ENCODE measurements around the gene KNCN. TPM values are rescaled to one million over a fixed set of nuclear protein-coding genes. Genes with fewer than 3 reads are reported as not detected.

KNCN gene
- total RNA-seq, 1 experiment from 2014 or later = not detected

DNA sequence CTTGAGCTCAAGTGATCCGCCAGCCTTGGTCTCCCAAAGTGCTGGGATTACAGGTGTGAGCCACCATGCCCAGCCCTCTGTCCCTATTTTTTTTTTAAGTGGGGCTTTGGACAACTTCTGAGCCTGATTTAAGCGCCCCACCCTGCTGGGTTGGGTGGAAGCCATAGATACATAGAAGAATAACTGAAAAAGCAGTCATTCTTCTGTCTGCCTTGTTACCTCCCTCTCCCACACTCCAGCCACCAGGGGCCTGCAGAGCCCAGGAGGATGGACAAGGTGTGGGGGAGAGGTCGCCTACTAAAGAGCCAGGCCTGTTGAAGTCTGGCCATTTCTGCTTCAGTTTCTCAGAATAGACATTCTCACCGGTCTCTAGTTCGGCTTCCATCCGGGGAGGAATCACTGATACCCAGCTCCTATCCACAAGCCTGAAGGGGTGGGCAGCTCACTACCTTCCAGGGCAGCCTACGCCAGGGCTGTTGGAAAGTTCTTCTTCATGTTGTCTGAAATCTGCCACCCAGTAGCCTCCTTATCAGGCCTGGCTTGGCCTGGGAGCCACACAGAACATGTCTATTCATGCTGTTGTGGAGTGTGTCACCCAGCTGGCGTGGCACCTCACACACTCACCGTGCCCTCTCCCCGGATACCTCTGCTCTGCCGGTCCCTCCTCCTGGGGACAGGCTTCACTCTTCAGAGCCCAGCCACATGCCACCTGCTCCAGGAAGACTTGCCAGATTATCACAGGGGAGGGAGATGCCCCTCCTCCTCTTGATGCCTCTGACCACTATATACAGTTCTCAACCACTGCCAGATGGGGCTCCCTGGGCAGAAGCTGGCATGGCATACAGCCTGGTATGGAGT lies 27.7 kb downstream of the KNCN start:
- H4K20me1 ChIP-seq (ENCODE audit: control insufficient read depth, insufficient read depth, insufficient read length) = no peaks in the 10 kb centered on the region
- H2BK5ac ChIP-seq (ENCODE audit: insufficient read length, low read length) = no peak overlapping the region
- H3K14ac ChIP-seq (ENCODE audit: insufficient read depth, low read length) = no peak overlapping the region
- no peak overlapping the region for H3K4me2 ChIP-seq (ENCODE audit: insufficient read depth, insufficient read length, low read length)
- Mint-ChIP-seq H3K4me3 (no peak overlapping the region; a peak in 1 of 5 replicates), H3K4me1 (peaks cover 76 to 83% of the 10 kb centered on the region in 2 experiments), H3K9me3 (no peaks in the 10 kb centered on the region; a peak in 2 of 5 replicates), H3K27ac (no peak overlapping the region), H3K36me3 (ENCODE audit: insufficient read depth in 1 of 3, low read depth in 3 of 3) (no peaks in the 10 kb centered on the region), H3K27me3 (ENCODE audit: low read depth) (peaks cover 80% of the 10 kb centered on the region)
- no peaks in the 10 kb centered on the region for H3K23me2 ChIP-seq (ENCODE audit: insufficient read length, low read depth, low read length, poor library complexity, severe bottlenecking)
- H4K91ac ChIP-seq (ENCODE audit: insufficient read length, low read depth, low read length) = no peak overlapping the region
- no peaks in the 10 kb centered on the region for H3K79me1 ChIP-seq (ENCODE audit: insufficient read depth, low read depth, low read length, poor library complexity, severe bottlenecking)
- no peak overlapping the region for H2BK15ac ChIP-seq (ENCODE audit: low read depth, low read length)
- H2AK5ac ChIP-seq (ENCODE audit: insufficient read length, low read length) = no peak overlapping the region
- no peak overlapping the region for H2BK12ac ChIP-seq (ENCODE audit: insufficient read length, low read depth, low read length)
- H3K23ac ChIP-seq (ENCODE audit: insufficient read length, low read depth, low read length) = no peak overlapping the region
- no peak overlapping the region for H4K8ac ChIP-seq (replicated peaks; ENCODE audit: insufficient read length, low read depth, low read length)
- no CpG with 5 or more reads among the region's 11 CpGs for WGBS (ENCODE audit: extremely low coverage, insufficient read length, low lambda C conversion rate)
- H3K56ac ChIP-seq (ENCODE audit: insufficient read length, low read depth, low read length) = no peak overlapping the region
- no peak overlapping the region for H3K18ac ChIP-seq (ENCODE audit: insufficient read length, low read depth, low read length)
- H3K9me3 ChIP-seq (ENCODE audit: control insufficient read depth, low read depth, low read length) = no peaks in the 10 kb centered on the region
- H3K4me1 ChIP-seq (ENCODE audit: insufficient read depth, low read length) = peaks cover 12% of the 10 kb centered on the region; the same call in 1 of the 2 replicates
- H2AFZ ChIP-seq (ENCODE audit: low read length) = no peak overlapping the region
- H2BK20ac ChIP-seq (ENCODE audit: low read depth, low read length, poor library complexity, severe bottlenecking) = no peak overlapping the region
- no peaks in the 10 kb centered on the region for H3K79me2 ChIP-seq (ENCODE audit: insufficient read depth, low read length)
- TF ChIP-seq, protein P1, sequence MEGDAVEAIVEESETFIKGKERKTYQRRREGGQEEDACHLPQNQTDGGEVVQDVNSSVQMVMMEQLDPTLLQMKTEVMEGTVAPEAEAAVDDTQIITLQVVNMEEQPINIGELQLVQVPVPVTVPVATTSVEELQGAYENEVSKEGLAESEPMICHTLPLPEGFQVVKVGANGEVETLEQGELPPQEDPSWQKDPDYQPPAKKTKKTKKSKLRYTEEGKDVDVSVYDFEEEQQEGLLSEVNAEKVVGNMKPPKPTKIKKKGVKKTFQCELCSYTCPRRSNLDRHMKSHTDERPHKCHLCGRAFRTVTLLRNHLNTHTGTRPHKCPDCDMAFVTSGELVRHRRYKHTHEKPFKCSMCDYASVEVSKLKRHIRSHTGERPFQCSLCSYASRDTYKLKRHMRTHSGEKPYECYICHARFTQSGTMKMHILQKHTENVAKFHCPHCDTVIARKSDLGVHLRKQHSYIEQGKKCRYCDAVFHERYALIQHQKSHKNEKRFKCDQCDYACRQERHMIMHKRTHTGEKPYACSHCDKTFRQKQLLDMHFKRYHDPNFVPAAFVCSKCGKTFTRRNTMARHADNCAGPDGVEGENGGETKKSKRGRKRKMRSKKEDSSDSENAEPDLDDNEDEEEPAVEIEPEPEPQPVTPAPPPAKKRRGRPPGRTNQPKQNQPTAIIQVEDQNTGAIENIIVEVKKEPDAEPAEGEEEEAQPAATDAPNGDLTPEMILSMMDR (conservative IDR thresholded peaks at IDR 0.05) = no peak
- H2BK120ac ChIP-seq (ENCODE audit: low read depth, low read length, poor library complexity, severe bottlenecking) = no peak overlapping the region
- DNase-seq = no peak
- no peak overlapping the region for H3T11ph ChIP-seq (ENCODE audit: low read length)
- H4K5ac ChIP-seq (ENCODE audit: insufficient read length, low read depth, low read length) = no peak overlapping the region
- H3K27ac ChIP-seq (ENCODE audit: insufficient read length, low read depth, low read length) = no peak overlapping the region
- no peak overlapping the region for H3K4ac ChIP-seq (ENCODE audit: low read depth, low read length)
- H3K27me3 ChIP-seq (ENCODE audit: insufficient read depth, low read length) = peaks cover 11% of the 10 kb centered on the region; the same call in 1 of the 2 replicates
- no peak overlapping the region for H3K9ac ChIP-seq (ENCODE audit: extremely low read depth, insufficient read length, low read length)
